ENCODE data around the gene RAD54L2.
"Not testable (repeated sequence)": the region's sequence is repeated elsewhere in the genome, so short reads cannot be mapped to it uniquely, and the experiment has no call there.

RAD54L2 gene

GRCh38 chr3:51539291-51539941 lies 897 bp downstream of the RAD54L2 start:
- Histone ChIP-seq H3K4me1 (ENCODE audit: low read depth, poor library complexity, severe bottlenecking) (peaks cover 9% of the 10 kb centered on the region), H2AFZ (ENCODE audit: low read depth) (peak overlapping the region; percentile 72; the same call in 1 of the 2 replicates), H3K79me2 (ENCODE audit: insufficient read depth, low read depth) (peaks cover 15% of the 10 kb centered on the region; the same call in 1 of the 2 replicates)

GRCh38 chr3:51542596-51542995 lies 4.1 kb downstream of the RAD54L2 start:
- H3K79me2 ChIP-seq (ENCODE audit: insufficient read depth, low read depth) = peaks cover 15% of the 10 kb centered on the region; the same call in 1 of the 2 replicates
- H3K4me1 ChIP-seq (ENCODE audit: low read depth, poor library complexity, severe bottlenecking) = peaks cover 20% of the 10 kb centered on the region
- not testable (repeated sequence) for H3K36me3 ChIP-seq (ENCODE audit: insufficient read depth); H3K27ac ChIP-seq; H3K4me3 ChIP-seq (IDR thresholded peaks at IDR 0.05; ENCODE audit: insufficient read depth, low read depth, low read length); H3K27me3 ChIP-seq (ENCODE audit: insufficient read depth, low read depth); H4K20me1 ChIP-seq (ENCODE audit: insufficient read depth); H3K4me2 ChIP-seq; H2AFZ ChIP-seq (ENCODE audit: low read depth); H3K9ac ChIP-seq

More at GRCh38 chr3:51539291-51539941, 897 bp downstream of the RAD54L2 start:
- Histone ChIP-seq H3K36me3 (ENCODE audit: insufficient read depth) (no peaks in the 10 kb centered on the region), H3K27me3 (ENCODE audit: insufficient read depth, low read depth) (no peaks in the 10 kb centered on the region), H3K9ac (peak overlapping the region; percentile 80), H3K27ac (peak overlapping the region; percentile 38; the same call in 1 of the 2 replicates), H4K20me1 (ENCODE audit: insufficient read depth) (no peaks in the 10 kb centered on the region), H3K4me3 (IDR thresholded peaks at IDR 0.05; ENCODE audit: insufficient read depth, low read depth, low read length) (peak overlapping the region; percentile 63), H3K4me2 (peak overlapping the region; percentile 63; the same call in 1 of the 2 replicates)
- TF ChIP-seq CTCF (conservative IDR thresholded peaks at IDR 0.05; ENCODE audit: low read depth, low read length) = no peak

- H3K36me3 ChIP-seq (ENCODE audit: insufficient read depth) = no peaks in the 10 kb centered on the region
- TF ChIP-seq CTCF (conservative IDR thresholded peaks at IDR 0.05; ENCODE audit: low read depth, low read length) = no peak
- no peak overlapping the region for H3K4me2 ChIP-seq
- H3K4me1 ChIP-seq (ENCODE audit: low read depth, poor library complexity, severe bottlenecking) = peaks cover 20% of the 10 kb centered on the region
- H3K27me3 ChIP-seq (ENCODE audit: insufficient read depth, low read depth) = no peaks in the 10 kb centered on the region
- H3K27ac ChIP-seq = no peak overlapping the region
- no peak overlapping the region for H3K9ac ChIP-seq
- no peak overlapping the region for H3K4me3 ChIP-seq (IDR thresholded peaks at IDR 0.05; ENCODE audit: insufficient read depth, low read depth, low read length)
- H4K20me1 ChIP-seq (ENCODE audit: insufficient read depth) = no peaks in the 10 kb centered on the region
- H3K79me2 ChIP-seq (ENCODE audit: insufficient read depth, low read depth) = peaks cover 15% of the 10 kb centered on the region; the same call in 1 of the 2 replicates
- H2AFZ ChIP-seq (ENCODE audit: low read depth) = no peak overlapping the region
These were observed 5.7 kb downstream of the RAD54L2 start for GRCh38 chr3:51544011-51544775.

GRCh38 chr3:51547274-51547673 lies 8.8 kb downstream of the RAD54L2 start:
- H3K27me3 ChIP-seq (ENCODE audit: insufficient read depth, low read depth) = no peaks in the 10 kb centered on the region
- no peak overlapping the region for H3K27ac ChIP-seq
- H3K36me3 ChIP-seq (ENCODE audit: insufficient read depth) = no peaks in the 10 kb centered on the region
- no peak overlapping the region for H3K4me2 ChIP-seq
- H3K4me3 ChIP-seq (IDR thresholded peaks at IDR 0.05; ENCODE audit: insufficient read depth, low read depth, low read length) = no peak overlapping the region
- H3K79me2 ChIP-seq (ENCODE audit: insufficient read depth, low read depth) = no peaks in the 10 kb centered on the region
- H2AFZ ChIP-seq (ENCODE audit: low read depth) = no peak overlapping the region
- TF ChIP-seq CTCF (conservative IDR thresholded peaks at IDR 0.05; ENCODE audit: low read depth, low read length) = no peak
- H4K20me1 ChIP-seq (ENCODE audit: insufficient read depth) = no peaks in the 10 kb centered on the region
- H3K4me1 ChIP-seq (ENCODE audit: low read depth, poor library complexity, severe bottlenecking) = peaks cover 10% of the 10 kb centered on the region
- no peak overlapping the region for H3K9ac ChIP-seq

Data from KMS-11 (cell line).